ENCODE measurements around the gene ZDBF2.

DNA sequence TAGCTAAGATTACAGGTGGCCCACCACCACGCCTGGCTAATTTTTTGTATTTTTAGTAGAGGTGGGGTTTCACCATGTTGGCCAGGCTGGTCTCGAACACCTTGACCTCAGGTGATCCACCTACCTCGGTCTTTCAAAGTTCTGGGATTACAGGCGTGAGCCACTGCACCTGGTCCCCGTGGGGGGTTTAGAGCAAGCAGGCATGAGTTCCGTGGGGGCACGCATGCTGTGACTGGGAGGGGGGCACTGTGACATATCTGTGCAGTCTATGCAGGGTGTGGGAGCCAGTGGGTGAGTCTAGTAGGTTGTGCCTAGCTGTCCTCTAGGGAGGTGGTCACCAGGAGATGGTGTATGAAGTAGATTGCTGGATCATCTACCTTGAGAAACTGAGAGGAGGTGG is 16.6 kb upstream of the ZDBF2 start:
- TF ChIP-seq CTCF (optimal IDR thresholded peaks at IDR 0.05 in 1 of 3, IDR thresholded peaks at IDR 0.05 in 1 of 3, conservative IDR thresholded peaks at IDR 0.05 in 1 of 3; ENCODE audit: extremely low read depth in 1 of 3, insufficient read depth in 2 of 3, low read length in 3 of 3) (no peak), EZH2 (IDR thresholded peaks at IDR 0.05; ENCODE audit: low read length) (no peak)

Data from keratinocyte (primary cell).